Kidney (tissue), 14 donors: Measurements from ENCODE around the gene MESP1. TPM values are rescaled to one million over a fixed set of nuclear protein-coding genes. Genes with fewer than 3 reads are reported as not detected.

Experiments used
- DNase-seq, 5 donors: peaks; one replicate each; pipeline ENCODE4 v3.0.0-alpha.2; 2013 to 2020
- FAIRE-seq: peaks from 2 replicates; lab custom pipeline; 2012; peaks lifted over from hg19 to GRCh38; lab: Jason Lieb, UNC
- H3K27ac ChIP-seq, 2 donors: one replicate each; pipeline ENCODE4 v1.7.0; 2013; ENCODE audit warnings: low read depth in 2 of 2, low read length in 2 of 2, inconsistent platforms in 1 of 2
- H3K27me3 ChIP-seq: one replicate; pipeline ENCODE4 v1.7.1; 2013; ENCODE audit warnings: low read length, inconsistent platforms; ENCODE audit not compliant: control insufficient read depth, insufficient read depth
- H3K36me3 ChIP-seq, 3 donors: one replicate each; pipeline versions ENCODE4 v1.7.0 to v1.7.1; 2013; ENCODE audit warnings: low read length in 3 of 3, control low read depth in 1 of 3, inconsistent platforms in 1 of 3; ENCODE audit not compliant: insufficient read depth in 3 of 3, control insufficient read depth in 2 of 3
- H3K4me1 ChIP-seq, 3 donors: one replicate each; pipeline versions ENCODE4 v1.7.0 to v1.7.1; 2013; ENCODE audit warnings: low read length in 3 of 3, inconsistent platforms in 1 of 3, low read depth in 1 of 3; ENCODE audit not compliant: control insufficient read depth in 2 of 3, insufficient read depth in 2 of 3
- H3K4me3 ChIP-seq, 3 donors: one replicate each; pipeline versions ENCODE4 v1.7.0 to v1.8.1; 2013; ENCODE audit warnings: low read length in 3 of 3, control low read depth in 1 of 3, inconsistent platforms in 1 of 3
- H3K9ac ChIP-seq, 3 donors: one replicate each; pipeline versions ENCODE4 v1.7.0 to v1.7.1; 2013; ENCODE audit warnings: low read length in 3 of 3, control low read depth in 1 of 3, inconsistent platforms in 1 of 3
- H3K9me3 ChIP-seq, 3 donors: one replicate each; pipeline versions ENCODE4 v1.7.0 to v1.7.1; 2013; ENCODE audit warnings: low read length in 3 of 3, control low read depth in 1 of 3, inconsistent platforms in 1 of 3; ENCODE audit not compliant: control insufficient read depth in 2 of 3, insufficient read depth in 1 of 3
- CTCF ChIP-seq: IDR thresholded peaks from 3 replicates; pipeline ENCODE4 v1.5.1; 2012; ENCODE audit warnings: mild to moderate bottlenecking, moderate library complexity, borderline replicate concordance; ENCODE audit not compliant: insufficient read depth; ENCODE audit errors: extremely low read depth
- intact Hi-C: fragments of 100-400 bp; cut with DNase I; formaldehyde crosslinking; loops from one replicate; pipeline ENCODE4 v1.11.1; 2022
- polyA plus RNA-seq: library from polyadenylated mRNA; stranded (reverse); fragments of 350-450 nt; fragmentation: Illumina TruSeq; extraction: RNeasy Lipid Tissue Mini Kit (QIAGEN cat#74804); gene quantifications from one replicate; pipeline ENCODE4 v1.2.3, GENCODE V29; 2014; ENCODE audit warnings: low read depth, low replicate concordance; ENCODE audit not compliant: insufficient read depth
- total RNA-seq: library from RNA; stranded (reverse); fragmentation: NEBNext Ultra II Directional; extraction: Animal tissue kit (Norgen Biotek cat#: 25700); gene quantifications from one replicate; pipeline ENCODE4 v1.2.1, GENCODE V29; 2021
- donor health status: control.
- donor health status: control.
- donor health status: control.
- donor health status: control.
- donor health status: control.
- donor health status: DM: yes; HTN: yes; CAD: no.
- donor health status: Normal renal cell carcinoma (clear cell type).

Gene MESP1
- total and polyA plus RNA-seq, 2 donors from 2014 or later = 2.1 to 6.0 TPM

GRCh38 chr15:89760303-89761008, 9.4 kb upstream of the MESP1 start:
- Histone ChIP-seq H3K36me3 (no peaks in the 10 kb centered on the region), H3K27ac (no peak overlapping the region), H3K4me1 (peaks cover 0 to 9% (median 0%) of the 10 kb centered on the region in 3 donors), H3K4me3 (no peak overlapping the region), H3K9ac (no peak overlapping the region), H3K9me3 (no peaks in the 10 kb centered on the region), H3K27me3 (no peaks in the 10 kb centered on the region)
- intact Hi-C loops = no loop called here
- DNase-seq (peak; percentile 77 to 90 (median 79)), FAIRE-seq (no peak)
- peak; percentile 95 for TF ChIP-seq CTCF

- FAIRE-seq (no peak), DNase-seq (no peak)
- Histone ChIP-seq H3K4me1 (peaks cover 0 to 9% (median 0%) of the 10 kb centered on the region in 3 donors), H3K4me3 (no peak overlapping the region), H3K9me3 (no peaks in the 10 kb centered on the region), H3K27me3 (no peaks in the 10 kb centered on the region), H3K27ac (no peak overlapping the region), H3K9ac (no peak overlapping the region), H3K36me3 (no peaks in the 10 kb centered on the region)
- TF ChIP-seq CTCF = no peak
- intact Hi-C loops = loop anchor here (5.0 kb wide), 1 partner anchor 117 kb away; no protein-coding TSS in a partner anchor
Observed at GRCh38 chr15:89759835-89760234, 8.8 kb upstream of the MESP1 start.

GRCh38 chr15:89758981-89759380, 7.9 kb upstream of the MESP1 start:
- intact Hi-C loops = loop anchor here (5.0 kb wide), 1 partner anchor 118 kb away; no protein-coding TSS in a partner anchor

More at GRCh38 chr15:89758981-89759380, 7.9 kb upstream of the MESP1 start:
- no peak overlapping the region for H3K9ac ChIP-seq
- H3K4me3 ChIP-seq = no peak overlapping the region
- H3K9me3 ChIP-seq = no peaks in the 10 kb centered on the region
- no peaks in the 10 kb centered on the region for H3K36me3 ChIP-seq
- DNase-seq = peak in 1 of 5 donors; percentile 55
- no peak for FAIRE-seq
- no peak for TF ChIP-seq CTCF
- no peaks in the 10 kb centered on the region for H3K27me3 ChIP-seq
- H3K4me1 ChIP-seq = peaks cover 0 to 9% (median 0%) of the 10 kb centered on the region in 3 donors
- H3K27ac ChIP-seq = no peak overlapping the region
